Measurements from ENCODE around the gene FUT4. TPM values are rescaled to one million over a fixed set of nuclear protein-coding genes. Genes with fewer than 3 reads are reported as not detected.

Gene FUT4
- total and polyA plus RNA-seq, 2 donors (not counting 1 experiment from before 2014, with no cell fraction given): 0.89 to 3.7 TPM

GRCh38 chr11:94494126-94494680 lies 49.5 kb upstream of the FUT4 start:
- Mint-ChIP-seq H3K27ac (peak overlapping the region; percentile 94), H3K4me1 (peaks cover 32% of the 10 kb centered on the region), H3K4me3 (peak overlapping the region; percentile 95), H3K27me3 (no peaks in the 10 kb centered on the region), H3K9me3 (ENCODE audit: insufficient read depth) (no peaks in the 10 kb centered on the region)
- ATAC-seq (ENCODE audit: low read depth) (peak; percentile 52), DNase-seq (no peak)
- H3K4me3 ChIP-seq (ENCODE audit: control extremely low read depth in 1 of 5, extremely low read depth in 1 of 5, insufficient read depth in 1 of 5, low read depth in 2 of 5, low read length in 4 of 5): peak overlapping the region; percentile 73 to 99 (median 95)
- H3K27me3 ChIP-seq (replicated peaks in 1 of 4; ENCODE audit: control extremely low read depth in 1 of 4, control insufficient read depth in 3 of 4, insufficient read depth in 4 of 4, low read length in 3 of 4): no peaks in the 10 kb centered on the region
- H3K4me1 ChIP-seq (ENCODE audit: control insufficient read depth in 2 of 2, insufficient read depth in 2 of 2, low read length in 2 of 2): peaks cover 13 to 26% of the 10 kb centered on the region in 2 donors
- no peaks in the 10 kb centered on the region for H4K20me1 ChIP-seq (ENCODE audit: control insufficient read depth, insufficient read depth, low read length, poor library complexity, severe bottlenecking)
- H3K36me3 ChIP-seq (replicated peaks in 1 of 2; ENCODE audit: control extremely low read depth in 1 of 2, control insufficient read depth in 1 of 2, extremely low read depth in 1 of 2, insufficient read depth in 2 of 2, low read length in 1 of 2): peaks cover 4 to 27% of the 10 kb centered on the region in 2 experiments
- ChIA-PET POLR2A (interaction anchor here (0.6 kb wide), 1 partner anchor 1295 kb away, joined by 3 read pairs; the partner anchor contains the start of gene FAM76B), CTCF (interaction anchor here (0.6 to 1.5 kb wide), 2 partner anchors 9 to 11 kb away, joined by 3 to 10 read pairs; no protein-coding TSS in a partner anchor)
- peak overlapping the region; percentile 95 for H3K9ac ChIP-seq (ENCODE audit: low read length)
- peaks cover 41% of the 10 kb centered on the region for H3K79me2 ChIP-seq (ENCODE audit: control insufficient read depth, insufficient read depth, low read length)
- H2AFZ ChIP-seq (ENCODE audit: insufficient read depth, low read depth, low read length, poor library complexity, severe bottlenecking): peak overlapping the region; percentile 95
- H3K4me2 ChIP-seq (replicated peaks; ENCODE audit: low read depth, low read length, poor library complexity, severe bottlenecking): peak overlapping the region; percentile 96
- H3K9me3 ChIP-seq (ENCODE audit: control extremely low read depth in 1 of 3, control insufficient read depth in 2 of 3, insufficient read depth in 1 of 3, low read length in 2 of 3): no peaks in the 10 kb centered on the region
- WGBS (ENCODE audit: insufficient coverage): 1% methylated on average over 11 of the region's 19 CpGs
- intact Hi-C loops (cut with micrococcal nuclease): loop anchor here (2.0 to 5.0 kb wide), 2 partner anchors 832 to 1895 kb away; partner anchors contain the start of genes CCDC82 and CEP295
- TF ChIP-seq EZH2 (IDR thresholded peaks at IDR 0.05; ENCODE audit: borderline replicate concordance, insufficient read depth, low read depth, low read length, poor library complexity, severe bottlenecking) (no peak), CTCF (IDR thresholded peaks at IDR 0.05) (no peak)
- H3K27ac ChIP-seq (ENCODE audit: low read length in 2 of 2): peak overlapping the region; percentile 85 to 92

GRCh38 chr11:94500181-94500580 lies 43.5 kb upstream of the FUT4 start:
- no peak overlapping the region for H3K4me3 ChIP-seq (ENCODE audit: control extremely low read depth in 1 of 5, extremely low read depth in 1 of 5, insufficient read depth in 1 of 5, low read depth in 2 of 5, low read length in 4 of 5)
- Mint-ChIP-seq H3K4me3 (no peak overlapping the region), H3K4me1 (peaks cover 6% of the 10 kb centered on the region), H3K27me3 (no peaks in the 10 kb centered on the region), H3K27ac (no peak overlapping the region), H3K9me3 (ENCODE audit: insufficient read depth) (no peaks in the 10 kb centered on the region)
- H3K9ac ChIP-seq (ENCODE audit: low read length): no peak overlapping the region
- POLR2A ChIA-PET: no interaction called here
- intact Hi-C loops (cut with micrococcal nuclease): loop anchor here (10.0 kb wide), 1 partner anchor 1555 kb away; no protein-coding TSS in a partner anchor
- DNase-seq: no peak
- WGBS (ENCODE audit: insufficient coverage): no CpG with 5 or more reads among the region's 2 CpGs
- ATAC-seq (ENCODE audit: low read depth): no peak
- TF ChIP-seq EZH2 (IDR thresholded peaks at IDR 0.05; ENCODE audit: borderline replicate concordance, insufficient read depth, low read depth, low read length, poor library complexity, severe bottlenecking) (no peak), CTCF (IDR thresholded peaks at IDR 0.05) (no peak)
- H3K36me3 ChIP-seq (replicated peaks in 1 of 2; ENCODE audit: control extremely low read depth in 1 of 2, control insufficient read depth in 1 of 2, extremely low read depth in 1 of 2, insufficient read depth in 2 of 2, low read length in 1 of 2): peaks cover 3 to 38% of the 10 kb centered on the region in 2 experiments
- H3K27me3 ChIP-seq (replicated peaks in 1 of 4; ENCODE audit: control extremely low read depth in 1 of 4, control insufficient read depth in 3 of 4, insufficient read depth in 4 of 4, low read length in 3 of 4): no peaks in the 10 kb centered on the region
- no peak overlapping the region for H2AFZ ChIP-seq (ENCODE audit: insufficient read depth, low read depth, low read length, poor library complexity, severe bottlenecking)
- no peaks in the 10 kb centered on the region for H3K9me3 ChIP-seq (ENCODE audit: control extremely low read depth in 1 of 3, control insufficient read depth in 2 of 3, insufficient read depth in 1 of 3, low read length in 2 of 3)
- no peaks in the 10 kb centered on the region for H3K79me2 ChIP-seq (ENCODE audit: control insufficient read depth, insufficient read depth, low read length)
- CTCF ChIA-PET: no interaction called here
- no peak overlapping the region for H3K4me2 ChIP-seq (replicated peaks; ENCODE audit: low read depth, low read length, poor library complexity, severe bottlenecking)
- no peak overlapping the region for H3K27ac ChIP-seq (ENCODE audit: low read length in 2 of 2)
- no peaks in the 10 kb centered on the region for H4K20me1 ChIP-seq (ENCODE audit: control insufficient read depth, insufficient read depth, low read length, poor library complexity, severe bottlenecking)
- peaks cover 0 to 6% of the 10 kb centered on the region in 2 donors for H3K4me1 ChIP-seq (ENCODE audit: control insufficient read depth in 2 of 2, insufficient read depth in 2 of 2, low read length in 2 of 2)
